IMR-90 (cell line): ENCODE measurements around the gene PALMD. TPM values are rescaled to one million over a fixed set of nuclear protein-coding genes. Genes with fewer than 3 reads are reported as not detected.

Experiments
- ATAC-seq: fragments of 200-7000 bp; cut with Tn5 transposase; 2 replicates; pipeline ENCODE4 v1.9.1; 2020; ENCODE audit warnings: low read depth, mild to moderate bottlenecking, moderate library complexity
- BruUV-seq: library from RNA; stranded (reverse); fragments of 400-500 nt; replicated peaks from 2 replicates; lab custom pipeline; 2021; lab: Mats Ljungman, UMichigan
- CTCF ChIA-PET: fragments of 300-600 bp; formaldehyde crosslinking; extraction: SDS; loops from one replicate; lab custom pipeline; 2021; ENCODE audit warnings: antibody characterized with exemption; lab: Yijun Ruan, JAX
- POLR2A ChIA-PET: fragments of 300-600 bp; sonication (Branson Sonifier 250); formaldehyde crosslinking; loops from one replicate; lab custom pipeline; 2022; ENCODE audit warnings: antibody characterized with exemption; ENCODE audit not compliant: unreplicated experiment; lab: Charles Lee
- DNase-seq: peaks from one replicate; pipeline ENCODE4 v3.0.0; 2013
- H2AFZ ChIP-seq: replicated peaks from 2 replicates; pipeline ENCODE3; 2013; ENCODE audit warnings: low read length, mild to moderate bottlenecking; ENCODE audit not compliant: poor library complexity
- H2AK5ac ChIP-seq: 2 replicates; pipeline ENCODE4 v1.6.1; 2013; ENCODE audit warnings: low read depth, low read length, inconsistent platforms
- H2AK9ac ChIP-seq: replicated peaks from 2 replicates; pipeline ENCODE3; 2013; ENCODE audit warnings: mild to moderate bottlenecking, low read depth, low read length, moderate library complexity; ENCODE audit not compliant: poor library complexity
- H2BK120ac ChIP-seq: 2 replicates; pipeline ENCODE4 v1.6.1; 2013; ENCODE audit warnings: low read depth, low read length, inconsistent platforms
- H2BK15ac ChIP-seq: 3 replicates; pipeline ENCODE4 v1.6.1; 2013; ENCODE audit warnings: low read depth, low read length, inconsistent platforms
- H2BK20ac ChIP-seq: 2 replicates; pipeline ENCODE4 v1.6.1; 2013; ENCODE audit warnings: low read depth, mild to moderate bottlenecking, inconsistent platforms, low read length, moderate library complexity
- H2BK5ac ChIP-seq: 2 replicates; pipeline ENCODE4 v1.6.1; 2013; ENCODE audit warnings: mild to moderate bottlenecking, low read depth, low read length, inconsistent platforms; ENCODE audit not compliant: poor library complexity, severe bottlenecking
- H3K14ac ChIP-seq: replicated peaks from 2 replicates; pipeline ENCODE4 v1.6.1; 2013; ENCODE audit warnings: low read depth, low read length, inconsistent platforms
- H3K18ac ChIP-seq: 2 replicates; pipeline ENCODE4 v1.6.1; 2013; ENCODE audit warnings: low read depth, low read length, control low read depth
- H3K23ac ChIP-seq: 2 replicates; pipeline ENCODE4 v1.6.1; 2013; ENCODE audit warnings: low read depth, low read length, inconsistent platforms
- H3K27ac ChIP-seq: 2 replicates; pipeline ENCODE4 v1.5.1; 2013; ENCODE audit warnings: mild to moderate bottlenecking, control low read depth, low read length; ENCODE audit not compliant: insufficient read depth
- H3K27me3 ChIP-seq: 2 replicates; pipeline ENCODE4 v1.6.1; 2013; ENCODE audit warnings: low read length; ENCODE audit not compliant: control insufficient read depth, insufficient read depth
- H3K36me3 ChIP-seq: 2 replicates; pipeline ENCODE4 v1.6.1; 2013; ENCODE audit warnings: low read length, mixed read lengths; ENCODE audit not compliant: control insufficient read depth, insufficient read depth
- H3K4ac ChIP-seq: 2 replicates; pipeline ENCODE4 v1.6.1; 2013; ENCODE audit warnings: low read depth, low read length, inconsistent platforms
- H3K4me1 ChIP-seq: 2 replicates; pipeline ENCODE4 v1.6.1; 2013; ENCODE audit warnings: low read length, mixed read lengths; ENCODE audit not compliant: control insufficient read depth, insufficient read depth
- H3K4me2 ChIP-seq: 2 replicates; pipeline ENCODE4 v1.6.1; 2013; ENCODE audit warnings: low read depth, mild to moderate bottlenecking, control low read depth, low read length, moderate library complexity
- H3K4me3 ChIP-seq: 2 replicates; pipeline ENCODE4 v1.5.1; 2013; ENCODE audit warnings: low read depth, mild to moderate bottlenecking, control low read depth, low read length, moderate library complexity; ENCODE audit not compliant: insufficient read depth
- H3K56ac ChIP-seq: 2 replicates; pipeline ENCODE4 v1.6.1; 2013; ENCODE audit warnings: low read length, inconsistent platforms; ENCODE audit not compliant: insufficient read depth; ENCODE audit errors: extremely low read depth
- H3K79me1 ChIP-seq, 2 experiments: 2 replicates each; pipeline ENCODE4 v1.6.1; 2013; ENCODE audit warnings: low read length in 2 of 2, inconsistent platforms in 1 of 2, low read depth in 1 of 2
- H3K9ac ChIP-seq: 2 replicates; pipeline ENCODE4 v1.6.1; 2013; ENCODE audit warnings: low read depth, low read length, control low read depth
- H3K9me1 ChIP-seq: 2 replicates; pipeline ENCODE4 v1.6.1; 2013; ENCODE audit warnings: low read length, inconsistent platforms; ENCODE audit not compliant: insufficient read depth
- H3K9me3 ChIP-seq: 2 replicates; pipeline ENCODE4 v1.6.1; 2013; ENCODE audit warnings: low read length; ENCODE audit not compliant: control insufficient read depth, insufficient read depth
- H4K20me1 ChIP-seq: 2 replicates; pipeline ENCODE4 v1.6.1; 2013; ENCODE audit warnings: low read length, inconsistent platforms; ENCODE audit not compliant: insufficient read depth
- H4K5ac ChIP-seq: 2 replicates; pipeline ENCODE4 v1.6.1; 2013; ENCODE audit warnings: mild to moderate bottlenecking, low read depth, low read length, control low read depth
- H4K8ac ChIP-seq, 2 experiments: 2 replicates each; pipeline ENCODE4 v1.6.1; 2013; ENCODE audit warnings: low read depth in 2 of 2, low read length in 2 of 2, control low read depth in 1 of 2, inconsistent platforms in 1 of 2
- H4K91ac ChIP-seq: 2 replicates; pipeline ENCODE4 v1.6.1; 2013; ENCODE audit warnings: low read depth, low read length, inconsistent platforms; ENCODE audit not compliant: insufficient read depth
- CHD1 ChIP-seq: IDR thresholded peaks from 2 replicates; pipeline ENCODE4 v1.6.1; 2012; ENCODE audit warnings: low read depth, low read length, improper control_type of control experiment
- MAFK ChIP-seq: IDR thresholded peaks from 2 replicates; pipeline ENCODE4 v1.6.1; 2012; ENCODE audit warnings: low read depth, low read length, improper control_type of control experiment
- MXI1 ChIP-seq: IDR thresholded peaks from 2 replicates; pipeline ENCODE4 v1.6.1; 2012; ENCODE audit warnings: low read depth, mild to moderate bottlenecking, low read length, moderate library complexity, borderline replicate concordance
- WGBS, 2 experiments: methylation state at CpG; one replicate each; pipeline versions ENCODE4 v1.1.5 to v1.1.7; 2013; ENCODE audit warnings: missing lambda C conversion rate in 2 of 2; ENCODE audit not compliant: insufficient read length in 1 of 2; ENCODE audit errors: extremely low coverage in 2 of 2; 5-methylcytosine and 5-hydroxymethylcytosine counted together
- dilution Hi-C: fragments of 300-500 bp; cut with HindIII; formaldehyde crosslinking; loops from one replicate; pipeline ENCODE4 v1.14.3; 2018; ENCODE audit warnings: low sequenced_read_pairs; ENCODE audit not compliant: unreplicated experiment
- in situ Hi-C: fragments of 300-500 bp; cut with MboI; formaldehyde crosslinking; loops from 3 replicates; pipeline ENCODE4 v1.14.3; 2019; ENCODE audit warnings: low sequenced_read_pairs, inconsistent platforms, mixed read lengths
- intact Hi-C: fragments of 100-400 bp; cut with micrococcal nuclease; formaldehyde crosslinking; loops from 2 replicates; pipeline ENCODE4 v1.10.0; 2022
- polyA plus RNA-seq, 3 experiments: library from polyadenylated mRNA; depleted of rRNA; stranded (reverse); fragments of >200 nt; gene quantifications; 2 replicates each; pipeline ENCODE4 v1.2.3, GENCODE V29; 2012; ENCODE audit warnings: low replicate concordance in 1 of 3
- total RNA-seq: library from RNA; depleted of rRNA; stranded (reverse); fragments of >200 nt; gene quantifications from 2 replicates; pipeline ENCODE4 v1.2.3, GENCODE V29; 2012

Gene PALMD
- total and polyA plus RNA-seq, 2 of the 4 experiments (the other 2 are of a cell fraction) = 0.51 to 0.72 TPM

DNA sequence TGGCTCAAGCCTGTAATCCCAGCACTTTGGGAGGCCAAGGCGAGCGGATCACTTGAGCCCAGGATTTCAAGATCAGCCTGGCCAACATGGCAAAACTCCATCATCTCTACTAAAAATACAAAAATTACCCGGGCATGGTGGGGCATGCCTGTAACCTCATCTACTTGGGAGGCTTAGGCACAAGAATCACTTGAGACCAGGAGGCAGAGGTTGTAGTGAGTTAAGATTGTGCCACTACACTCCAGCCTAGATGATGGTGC, 12.0 kb downstream of the PALMD start:
- no peak for TF ChIP-seq MAFK
- TF ChIP-seq CHD1 = no peak
- no peak for TF ChIP-seq MXI1

More for the DNA sequence above, 12.0 kb downstream of the PALMD start:
- DNase-seq (no peak), ATAC-seq (no peak)
- Histone ChIP-seq H4K20me1 (no peaks in the 10 kb centered on the region), H3K23ac (no peak overlapping the region), H4K8ac (no peak overlapping the region), H3K27ac (no peak overlapping the region), H3K9me1 (no peaks in the 10 kb centered on the region), H3K4me2 (no peak overlapping the region), H2AK5ac (no peak overlapping the region), H3K4me1 (peaks cover 5% of the 10 kb centered on the region), H2BK20ac (no peak overlapping the region), H3K14ac (no peak overlapping the region), H3K9ac (no peak overlapping the region), H4K5ac (no peak overlapping the region), H3K79me1 (no peaks in the 10 kb centered on the region), H2BK120ac (no peak overlapping the region), H3K18ac (no peak overlapping the region), H2BK5ac (no peak overlapping the region), H3K4me3 (no peak overlapping the region), H3K9me3 (no peaks in the 10 kb centered on the region), H2BK15ac (no peak overlapping the region), H3K4ac (no peak overlapping the region), H3K27me3 (no peaks in the 10 kb centered on the region), H2AFZ (no peak overlapping the region), H3K56ac (no peak overlapping the region), H3K36me3 (no peaks in the 10 kb centered on the region), H2AK9ac (no peak overlapping the region), H4K91ac (no peak overlapping the region)
- no TSS peak for BruUV-seq
- in situ Hi-C loops = no loop called here
- no CpG with 5 or more reads among the region's 3 CpGs for WGBS, 2 experiments
- dilution Hi-C loops = no loop called here
- CTCF ChIA-PET = interaction anchor here (1.2 kb wide), 1 partner anchor 10 kb away, joined by 4 read pairs; no protein-coding TSS in a partner anchor
- intact Hi-C loops = no loop called here
- POLR2A ChIA-PET = no interaction called here
